SK-N-SH (cell line): ENCODE data around the gene HDHD2. TPM values are rescaled to one million over a fixed set of nuclear protein-coding genes. Genes with fewer than 3 reads are reported as not detected.

Experiments
- CTCF ChIA-PET: fragments of 300-600, 350-600 bp; formaldehyde crosslinking; extraction: SDS; loops from one replicate; lab custom pipeline; 2021; lab: Yijun Ruan, JAX
- POLR2A ChIA-PET: fragments of 350-600 bp; sonication (Branson Sonifier 250); formaldehyde crosslinking; extraction: SDS; loops from one replicate; lab custom pipeline; 2020; ENCODE audit warnings: antibody characterized with exemption, inconsistent platforms; lab: Yijun Ruan, JAX
- DNase-seq: peaks from one replicate; pipeline ENCODE4 v3.0.0; 2012
- H2AFZ ChIP-seq: fragments of 200-600 bp; sonication (generic); 2 replicates; pipeline ENCODE4 v1.8.1; 2016; ENCODE audit warnings: antibody characterized with exemption, mild to moderate bottlenecking, low read depth
- H3F3A ChIP-seq: fragments of 200-600 bp; sonication (generic); replicated peaks from 2 replicates; pipeline ENCODE3; 2016; ENCODE audit warnings: antibody characterized with exemption, mild to moderate bottlenecking; ENCODE audit not compliant: insufficient read depth
- H3K27ac ChIP-seq, 2 experiments: fragments of 200-500 bp in 1 of 2; fragments of 200-600 bp in 1 of 2; sonication (Bioruptor generic) in 1 of 2; sonication (generic), shearing (Covaris generic) in 1 of 2; 2 replicates each; pipeline versions ENCODE4 v1.5.1 to v1.6.1; 2014 to 2016; ENCODE audit warnings: low read depth in 2 of 2, inconsistent platforms in 1 of 2, low read length in 1 of 2, mild to moderate bottlenecking in 1 of 2, mixed read lengths in 1 of 2
- H3K27me3 ChIP-seq: fragments of 200-600 bp; sonication (generic), shearing (Covaris generic); 2 replicates; pipeline ENCODE4 v1.6.1; 2016; ENCODE audit warnings: mixed run types; ENCODE audit not compliant: insufficient read depth
- H3K36me3 ChIP-seq, 2 experiments: fragments of 200-500 bp in 1 of 2; fragments of 200-600 bp in 1 of 2; sonication (Bioruptor generic) in 1 of 2; sonication (generic) in 1 of 2; replicated peaks in 1 of 2; 2 replicates each; pipeline versions ENCODE3 to v1.5.1; 2014 to 2016; ENCODE audit warnings: low read length in 1 of 2, mild to moderate bottlenecking in 1 of 2; ENCODE audit not compliant: insufficient read depth in 2 of 2, control insufficient read depth in 1 of 2
- H3K4me1 ChIP-seq, 2 experiments: fragments of 200-500 bp in 1 of 2; fragments of 200-600 bp in 1 of 2; sonication (Bioruptor generic) in 1 of 2; sonication (generic), shearing (Covaris generic) in 1 of 2; 2 replicates each; pipeline versions ENCODE4 v1.5.1 to v1.6.1; 2014 to 2016; ENCODE audit warnings: low read depth in 1 of 2, low read length in 1 of 2, mixed run types in 1 of 2; ENCODE audit not compliant: insufficient read depth in 2 of 2, control insufficient read depth in 1 of 2
- H3K4me2 ChIP-seq: fragments of 200-600 bp; sonication (generic), shearing (Covaris generic); 2 replicates; pipeline ENCODE4 v1.6.1; 2017; ENCODE audit warnings: mixed run types
- H3K4me3 ChIP-seq, 2 experiments: fragments of 200-500 bp in 1 of 2; fragments of 200-600 bp in 1 of 2; sonication (Bioruptor generic) in 1 of 2; sonication (generic), shearing (Covaris generic) in 1 of 2; 2 replicates each; pipeline versions ENCODE4 v1.5.1 to v1.8.1; 2014 to 2016; ENCODE audit warnings: low read depth in 2 of 2, inconsistent platforms in 1 of 2, low read length in 1 of 2, mild to moderate bottlenecking in 1 of 2, mixed read lengths in 1 of 2, moderate library complexity in 1 of 2
- H3K79me2 ChIP-seq: fragments of 200-600 bp; sonication (generic); 2 replicates; pipeline ENCODE4 v1.8.1; 2017; ENCODE audit warnings: mild to moderate bottlenecking; ENCODE audit not compliant: insufficient read depth
- H3K9ac ChIP-seq: fragments of 200-600 bp; sonication (generic); 2 replicates; pipeline ENCODE4 v1.6.1; 2017; ENCODE audit warnings: mixed run types
- H3K9me2 ChIP-seq: fragments of 200-600 bp; sonication (generic); 2 replicates; pipeline ENCODE4 v1.6.1; 2017; ENCODE audit warnings: mixed run types
- H3K9me3 ChIP-seq: fragments of 200-600 bp; sonication (generic); 2 replicates; pipeline ENCODE4 v1.6.1; 2017; ENCODE audit warnings: mixed run types, mild to moderate bottlenecking, moderate library complexity
- H4K20me1 ChIP-seq: fragments of 200-600 bp; sonication (generic); 2 replicates; pipeline ENCODE4 v1.6.1; 2017; ENCODE audit warnings: mild to moderate bottlenecking, mixed run types; ENCODE audit not compliant: insufficient read depth
- ELF1 ChIP-seq: IDR thresholded peaks from 2 replicates; pipeline ENCODE4 v1.4.0; 2012
- EP300 ChIP-seq, 2 experiments: IDR thresholded peaks; 2 replicates each; pipeline versions ENCODE4 v1.4.0 to v1.6.1; 2012; ENCODE audit warnings: borderline replicate concordance in 1 of 2, low read depth in 1 of 2, low read length in 1 of 2
- FOXJ3 ChIP-seq: sonication (generic); formaldehyde crosslinking; IDR thresholded peaks from 2 replicates; pipeline ENCODE4 v1.5.1; 2020; ENCODE audit warnings: mild to moderate bottlenecking, missing genetic modification reagents
- GABPA ChIP-seq: IDR thresholded peaks from 2 replicates; pipeline ENCODE4 v1.4.0; 2012; ENCODE audit warnings: low read depth, mild to moderate bottlenecking
- GATA2 ChIP-seq: sonication (generic); formaldehyde crosslinking; IDR thresholded peaks from 2 replicates; pipeline ENCODE4 v1.5.0; 2020; ENCODE audit warnings: mild to moderate bottlenecking, missing genetic modification reagents
- MEF2A ChIP-seq: IDR thresholded peaks from 2 replicates; pipeline ENCODE4 v1.4.0; 2012; ENCODE audit warnings: low read depth, borderline replicate concordance
- MXI1 ChIP-seq: IDR thresholded peaks from 2 replicates; pipeline ENCODE4 v1.6.1; 2012; ENCODE audit warnings: mild to moderate bottlenecking, low read depth, low read length, improper control_type of control experiment
- NFIC ChIP-seq: IDR thresholded peaks from 2 replicates; pipeline ENCODE4 v1.4.0; 2012; ENCODE audit warnings: borderline replicate concordance
- POLR2AphosphoS5 ChIP-seq: IDR thresholded peaks from 2 replicates; pipeline ENCODE4 v1.6.1; 2012; ENCODE audit warnings: low read depth, low read length
- RCOR1 ChIP-seq: fragments of 150-350 bp; IDR thresholded peaks from 2 replicates; pipeline ENCODE4 v1.6.1; 2017; ENCODE audit warnings: antibody characterized with exemption, low read length
- RFX5 ChIP-seq: IDR thresholded peaks from 2 replicates; pipeline ENCODE4 v1.6.1; 2012; ENCODE audit warnings: mild to moderate bottlenecking, improper control_type of control experiment, low read length
- TAF1 ChIP-seq: IDR thresholded peaks from 2 replicates; pipeline ENCODE4 v1.6.1; 2012; ENCODE audit warnings: low read depth, mild to moderate bottlenecking, low read length, moderate library complexity, borderline replicate concordance
- TCF12 ChIP-seq: IDR thresholded peaks from 2 replicates; pipeline ENCODE4 v1.4.0; 2012
- WGBS: methylation state at CpG from one replicate; pipeline ENCODE4 v1.1.6; 2017; ENCODE audit warnings: low lambda C conversion rate; 5-methylcytosine and 5-hydroxymethylcytosine counted together
- polyA plus RNA-seq, 3 experiments: library from polyadenylated mRNA; depleted of rRNA; stranded (reverse); fragments of >200 nt; gene quantifications; 2 replicates each; pipeline ENCODE4 v1.2.3, GENCODE V29; 2012
- TF ChIP-seq, protein P1 (sequence below): IDR thresholded peaks from 2 replicates; pipeline ENCODE4; 2012
- TF ChIP-seq, protein P2 (sequence below): IDR thresholded peaks from 2 replicates; pipeline ENCODE4 v1.4.0; 2012; ENCODE audit warnings: low read depth, borderline replicate concordance
- TF ChIP-seq, protein P3 (sequence below): fragments of 150-350 bp; IDR thresholded peaks from 2 replicates; pipeline ENCODE4 v1.6.1; 2016; ENCODE audit warnings: mild to moderate bottlenecking, low read depth, low read length
- TF ChIP-seq, protein P4 (sequence below): IDR thresholded peaks from 2 replicates; pipeline ENCODE4 v1.4.0; 2012; ENCODE audit warnings: low read depth, borderline replicate concordance
- TF ChIP-seq, protein P5 (sequence below): IDR thresholded peaks from 2 replicates; pipeline ENCODE4 v1.4.0; 2012; ENCODE audit warnings: low read depth

Gene HDHD2
- polyA plus RNA-seq, 1 of the 3 experiments (the other 2 are of a cell fraction) = 10.6 TPM

DNA sequence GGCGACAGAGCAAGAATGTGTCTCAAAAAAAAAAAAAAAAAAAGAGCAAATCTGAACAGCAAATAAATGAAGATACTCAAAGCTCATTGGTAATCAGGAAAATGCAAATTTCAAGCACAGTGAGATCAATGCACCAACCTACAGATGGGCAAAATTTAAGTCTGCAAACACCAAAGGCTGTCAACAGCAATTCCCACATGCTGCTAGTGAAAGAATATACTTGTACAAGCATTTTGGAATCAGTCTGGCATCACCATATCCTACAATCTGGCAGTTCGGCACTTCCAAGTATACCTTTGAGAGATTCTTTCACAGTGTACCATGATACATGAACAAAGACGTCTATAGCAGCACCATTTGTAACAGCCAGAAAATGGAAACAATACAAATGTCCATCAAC lies 4.1 kb downstream of the HDHD2 start:
- H2AFZ ChIP-seq = no peak overlapping the region
- peaks cover 6 to 15% of the 10 kb centered on the region in 2 experiments for H3K36me3 ChIP-seq
- peaks cover 5% of the 10 kb centered on the region for H4K20me1 ChIP-seq
- CTCF ChIA-PET = no interaction called here
- POLR2A ChIA-PET = no interaction called here
- no peak for TF ChIP-seq FOXJ3 (CRISPR knock-in tag)
- no peak for TF ChIP-seq POLR2AphosphoS5
- TF ChIP-seq GABPA = no peak
- TF ChIP-seq, protein P1, sequence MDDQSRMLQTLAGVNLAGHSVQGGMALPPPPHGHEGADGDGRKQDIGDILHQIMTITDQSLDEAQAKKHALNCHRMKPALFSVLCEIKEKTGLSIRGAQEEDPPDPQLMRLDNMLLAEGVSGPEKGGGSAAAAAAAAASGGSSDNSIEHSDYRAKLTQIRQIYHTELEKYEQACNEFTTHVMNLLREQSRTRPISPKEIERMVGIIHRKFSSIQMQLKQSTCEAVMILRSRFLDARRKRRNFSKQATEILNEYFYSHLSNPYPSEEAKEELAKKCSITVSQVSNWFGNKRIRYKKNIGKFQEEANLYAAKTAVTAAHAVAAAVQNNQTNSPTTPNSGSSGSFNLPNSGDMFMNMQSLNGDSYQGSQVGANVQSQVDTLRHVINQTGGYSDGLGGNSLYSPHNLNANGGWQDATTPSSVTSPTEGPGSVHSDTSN = no peak
- TF ChIP-seq GATA2 (CRISPR knock-in tag) = no peak
- TF ChIP-seq, all 33 proteins: peak for 0
- peaks cover 87% of the 10 kb centered on the region for H3K79me2 ChIP-seq
- H3K4me3 ChIP-seq = no peak overlapping the region
- 95% methylated on average over 3 of the region's 3 CpGs for WGBS
- H3F3A ChIP-seq = no peaks in the 10 kb centered on the region
- no peaks in the 10 kb centered on the region for H3K27me3 ChIP-seq
- peaks cover 0 to 17% of the 10 kb centered on the region in 2 experiments; a peak in 2 of 4 replicates for H3K4me1 ChIP-seq
- no peak for DNase-seq
- no peaks in the 10 kb centered on the region for H3K9me2 ChIP-seq
- H3K9ac ChIP-seq = no peak overlapping the region
- no peak overlapping the region for H3K27ac ChIP-seq
- no peaks in the 10 kb centered on the region for H3K9me3 ChIP-seq
- H3K4me2 ChIP-seq = no peak overlapping the region

- peaks cover 0 to 6% of the 10 kb centered on the region in 2 experiments; a peak in 2 of 4 replicates for H3K4me1 ChIP-seq
- peaks cover 5% of the 10 kb centered on the region for H3F3A ChIP-seq
- H3K4me2 ChIP-seq = no peak overlapping the region
- CTCF ChIA-PET = interaction anchor here (1.1 kb wide), 1 partner anchor 38 kb away, joined by 3 read pairs; no protein-coding TSS in a partner anchor
- no peaks in the 10 kb centered on the region for H3K27me3 ChIP-seq
- TF ChIP-seq NFIC (no peak), EP300 (IDR thresholded peaks at IDR 0.05; ENCODE audit: borderline replicate concordance in 1 of 2, low read depth in 1 of 2, low read length in 1 of 2) (no peak), GATA2 (CRISPR knock-in tag) (no peak), FOXJ3 (CRISPR knock-in tag) (no peak), TCF12 (no peak), RFX5 (no peak), MXI1 (no peak), MEF2A (no peak), RCOR1 (no peak), ELF1 (no peak), TAF1 (no peak)
- TF ChIP-seq, protein P2, sequence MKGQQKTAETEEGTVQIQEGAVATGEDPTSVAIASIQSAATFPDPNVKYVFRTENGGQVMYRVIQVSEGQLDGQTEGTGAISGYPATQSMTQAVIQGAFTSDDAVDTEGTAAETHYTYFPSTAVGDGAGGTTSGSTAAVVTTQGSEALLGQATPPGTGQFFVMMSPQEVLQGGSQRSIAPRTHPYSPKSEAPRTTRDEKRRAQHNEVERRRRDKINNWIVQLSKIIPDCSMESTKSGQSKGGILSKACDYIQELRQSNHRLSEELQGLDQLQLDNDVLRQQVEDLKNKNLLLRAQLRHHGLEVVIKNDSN = no peak
- TF ChIP-seq, protein P3, sequence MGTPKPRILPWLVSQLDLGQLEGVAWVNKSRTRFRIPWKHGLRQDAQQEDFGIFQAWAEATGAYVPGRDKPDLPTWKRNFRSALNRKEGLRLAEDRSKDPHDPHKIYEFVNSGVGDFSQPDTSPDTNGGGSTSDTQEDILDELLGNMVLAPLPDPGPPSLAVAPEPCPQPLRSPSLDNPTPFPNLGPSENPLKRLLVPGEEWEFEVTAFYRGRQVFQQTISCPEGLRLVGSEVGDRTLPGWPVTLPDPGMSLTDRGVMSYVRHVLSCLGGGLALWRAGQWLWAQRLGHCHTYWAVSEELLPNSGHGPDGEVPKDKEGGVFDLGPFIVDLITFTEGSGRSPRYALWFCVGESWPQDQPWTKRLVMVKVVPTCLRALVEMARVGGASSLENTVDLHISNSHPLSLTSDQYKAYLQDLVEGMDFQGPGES = no peak
- TF ChIP-seq, protein P4, sequence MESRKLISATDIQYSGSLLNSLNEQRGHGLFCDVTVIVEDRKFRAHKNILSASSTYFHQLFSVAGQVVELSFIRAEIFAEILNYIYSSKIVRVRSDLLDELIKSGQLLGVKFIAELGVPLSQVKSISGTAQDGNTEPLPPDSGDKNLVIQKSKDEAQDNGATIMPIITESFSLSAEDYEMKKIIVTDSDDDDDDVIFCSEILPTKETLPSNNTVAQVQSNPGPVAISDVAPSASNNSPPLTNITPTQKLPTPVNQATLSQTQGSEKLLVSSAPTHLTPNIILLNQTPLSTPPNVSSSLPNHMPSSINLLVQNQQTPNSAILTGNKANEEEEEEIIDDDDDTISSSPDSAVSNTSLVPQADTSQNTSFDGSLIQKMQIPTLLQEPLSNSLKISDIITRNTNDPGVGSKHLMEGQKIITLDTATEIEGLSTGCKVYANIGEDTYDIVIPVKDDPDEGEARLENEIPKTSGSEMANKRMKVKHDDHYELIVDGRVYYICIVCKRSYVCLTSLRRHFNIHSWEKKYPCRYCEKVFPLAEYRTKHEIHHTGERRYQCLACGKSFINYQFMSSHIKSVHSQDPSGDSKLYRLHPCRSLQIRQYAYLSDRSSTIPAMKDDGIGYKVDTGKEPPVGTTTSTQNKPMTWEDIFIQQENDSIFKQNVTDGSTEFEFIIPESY = no peak
- TF ChIP-seq, protein P5, sequence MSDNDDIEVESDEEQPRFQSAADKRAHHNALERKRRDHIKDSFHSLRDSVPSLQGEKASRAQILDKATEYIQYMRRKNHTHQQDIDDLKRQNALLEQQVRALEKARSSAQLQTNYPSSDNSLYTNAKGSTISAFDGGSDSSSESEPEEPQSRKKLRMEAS = no peak
- TF ChIP-seq, all 33 proteins: peak for 0
- WGBS = 97% methylated on average over 4 of the region's 4 CpGs
- no peak for DNase-seq
- Histone ChIP-seq H4K20me1 (peaks cover 5% of the 10 kb centered on the region), H3K36me3 (peaks cover 8 to 21% of the 10 kb centered on the region in 2 experiments), H2AFZ (no peak overlapping the region), H3K4me3 (no peak overlapping the region), H3K9ac (no peak overlapping the region), H3K79me2 (peaks cover 95% of the 10 kb centered on the region), H3K9me2 (no peaks in the 10 kb centered on the region), H3K9me3 (no peaks in the 10 kb centered on the region), H3K27ac (no peak overlapping the region)
- POLR2A ChIA-PET = no interaction called here
These were observed 6.3 kb downstream of the HDHD2 start for GRCh38 chr18:47143899-47144485.
